Natural killer cell (primary cell): Measurements from ENCODE around the gene CHRNA1. TPM values are rescaled to one million over a fixed set of nuclear protein-coding genes. Genes with fewer than 3 reads are reported as not detected.

Experiments
- ATAC-seq, 3 donors: fragments of 150-1000 bp in 2 of 3; fragments of 200-7000 bp in 1 of 3; cut with Tn5 transposase; 1 replicate in 1 of 3; 2 replicates in 2 of 3; pipeline ENCODE4 v1.10.0; 2021; ENCODE audit warnings: mild to moderate bottlenecking in 2 of 3, moderate library complexity in 2 of 3
- DNase-seq, 2 donors: peaks; one replicate each; pipeline versions ENCODE4 v3.0.0 to v3.0.0-alpha.2; 2013 to 2021; ENCODE audit warnings: mixed read lengths in 1 of 2
- H3K27ac ChIP-seq: one replicate; pipeline ENCODE4 v1.5.1; 2013; ENCODE audit warnings: mild to moderate bottlenecking, low read length
- H3K27me3 ChIP-seq: one replicate; pipeline ENCODE4 v1.6.1; 2013; ENCODE audit warnings: low read length; ENCODE audit not compliant: control insufficient read depth, insufficient read depth
- H3K36me3 ChIP-seq: one replicate; pipeline ENCODE4 v1.6.1; 2013; ENCODE audit warnings: low read length; ENCODE audit not compliant: control insufficient read depth, insufficient read depth
- H3K4me1 ChIP-seq: one replicate; pipeline ENCODE4 v1.6.1; 2013; ENCODE audit warnings: low read length; ENCODE audit not compliant: control insufficient read depth, insufficient read depth
- H3K4me3 ChIP-seq: one replicate; pipeline ENCODE4 v1.5.1; 2013; ENCODE audit warnings: low read length
- H3K9me3 ChIP-seq: one replicate; pipeline ENCODE4 v1.6.1; 2013; ENCODE audit warnings: low read length; ENCODE audit not compliant: control insufficient read depth, insufficient read depth
- H3K27ac Mint-ChIP-seq, 2 donors: one replicate each; pipeline ENCODE4 v1.8.0; 2022; ENCODE audit warnings: mild to moderate bottlenecking in 2 of 2, mixed read lengths in 2 of 2, moderate library complexity in 1 of 2
- H3K27me3 Mint-ChIP-seq, 2 donors: one replicate each; pipeline ENCODE4 v1.8.0; 2022; ENCODE audit warnings: low read depth in 2 of 2, mixed read lengths in 2 of 2
- H3K36me3 Mint-ChIP-seq: one replicate; pipeline ENCODE4 v1.8.0; 2022; ENCODE audit warnings: mixed read lengths
- H3K4me1 Mint-ChIP-seq, 2 donors: one replicate each; pipeline ENCODE4 v1.8.0; 2022; ENCODE audit warnings: mixed read lengths in 2 of 2
- H3K4me3 Mint-ChIP-seq: one replicate; pipeline ENCODE4 v1.8.0; 2022; ENCODE audit warnings: mild to moderate bottlenecking, moderate library complexity, mixed read lengths
- H3K9me3 Mint-ChIP-seq, 2 donors: one replicate each; pipeline ENCODE4 v1.8.0; 2022; ENCODE audit warnings: mixed read lengths in 2 of 2
- CTCF ChIP-seq: fragments of 200-600 bp; IDR thresholded peaks from one replicate; pipeline ENCODE4 v1.8.0; 2022; ENCODE audit warnings: antibody characterized with exemption
- WGBS: methylation state at CpG from one replicate; pipeline ENCODE4 v1.1.7; 2013; ENCODE audit warnings: missing lambda C conversion rate; ENCODE audit not compliant: insufficient coverage; 5-methylcytosine and 5-hydroxymethylcytosine counted together
- intact Hi-C: fragments of 100-400 bp; cut with micrococcal nuclease; formaldehyde crosslinking; loops from one replicate; pipeline ENCODE4 v1.14.2; 2022
- total RNA-seq, 4 donors: library from RNA; stranded (reverse); fragments of 120-200 nt in 1 of 4; gene quantifications; one replicate each; pipeline versions ENCODE4 v1.2.3 to v1.2.4, GENCODE V29; 2013 to 2022

Gene CHRNA1
- total RNA-seq = under 1 TPM in 1 of 3 donors, not detected in 2; 0.23 TPM
- total RNA-seq (2013) = 0.09 TPM

GRCh38 chr2:174764280-174765255 is at the start of gene CHRNA1:
TSS of gene CHRNA1 (minus strand) at chr2:174764472. CDS start at chr2:174764394, 78 bp downstream.
- Histone ChIP-seq H3K9me3 (no peaks in the 10 kb centered on the region), H3K27ac (no peak within 1 kb of the TSS), H3K36me3 (no peaks in the 10 kb centered on the region), H3K27me3 (no peaks in the 10 kb centered on the region), H3K4me1 (no peaks in the 10 kb centered on the region), H3K4me3 (no peak within 1 kb of the TSS)
- Mint-ChIP-seq H3K27ac (no peak within 1 kb of the TSS), H3K9me3 (no peaks in the 10 kb centered on the region), H3K36me3 (no peaks in the 10 kb centered on the region), H3K4me1 (no peaks in the 10 kb centered on the region), H3K4me3 (no peak within 1 kb of the TSS), H3K27me3 (peaks cover 17 to 26% of the 10 kb centered on the region in 2 donors)
- intact Hi-C loops = no loop called here
- WGBS = 81% methylated on average over 13 of the region's 13 CpGs
- DNase-seq = no peak
- TF ChIP-seq CTCF = no peak
- no peak for ATAC-seq

- Mint-ChIP-seq H3K4me1 (no peaks in the 10 kb centered on the region), H3K9me3 (no peaks in the 10 kb centered on the region), H3K4me3 (no peak overlapping the region), H3K27ac (no peak overlapping the region), H3K36me3 (no peaks in the 10 kb centered on the region), H3K27me3 (peaks cover 0 to 15% of the 10 kb centered on the region in 2 donors)
- DNase-seq = no peak
- H3K36me3 ChIP-seq = no peaks in the 10 kb centered on the region
- intact Hi-C loops = no loop called here
- no peak overlapping the region for H3K27ac ChIP-seq
- H3K27me3 ChIP-seq = no peaks in the 10 kb centered on the region
- TF ChIP-seq CTCF = no peak
- no peaks in the 10 kb centered on the region for H3K4me1 ChIP-seq
- WGBS = 96% methylated on average over 7 of the region's 7 CpGs
- no peaks in the 10 kb centered on the region for H3K9me3 ChIP-seq
- no peak for ATAC-seq
- H3K4me3 ChIP-seq = no peak overlapping the region
Measured at GRCh38 chr2:174812037-174812436, 47.8 kb upstream of the CHRNA1 start.

GRCh38 chr2:174807931-174808330 is 43.7 kb upstream of the CHRNA1 start:
- H3K27ac ChIP-seq = no peak overlapping the region
- intact Hi-C loops = no loop called here
- no peaks in the 10 kb centered on the region for H3K36me3 Mint-ChIP-seq
- no peaks in the 10 kb centered on the region for H3K27me3 ChIP-seq
- no peaks in the 10 kb centered on the region for H3K4me1 Mint-ChIP-seq
- no peak for ATAC-seq
- TF ChIP-seq CTCF = no peak
- H3K27me3 Mint-ChIP-seq = peaks cover 2 to 13% of the 10 kb centered on the region in 2 donors
- H3K36me3 ChIP-seq = no peaks in the 10 kb centered on the region
- H3K4me3 ChIP-seq = no peak overlapping the region
- WGBS = 100% methylated on average over 1 of the region's 1 CpG
- H3K4me1 ChIP-seq = no peaks in the 10 kb centered on the region
- H3K9me3 Mint-ChIP-seq = no peaks in the 10 kb centered on the region
- H3K4me3 Mint-ChIP-seq = no peak overlapping the region
- H3K27ac Mint-ChIP-seq = no peak overlapping the region
- H3K9me3 ChIP-seq = no peaks in the 10 kb centered on the region
- no peak for DNase-seq
